Measurements from ENCODE around the gene CENPU. TPM values are rescaled to one million over a fixed set of nuclear protein-coding genes. Genes with fewer than 3 reads are reported as not detected.
A peak's percentile ranks its signal among the peaks of the same experiment; 100 is the strongest.

The CENPU gene
- total and polyA plus RNA-seq, 10 of the 15 experiments (the other 5 are each of a cell fraction or from before 2014, with no cell fraction given) = 26.6 to 90.8 (median 53.8) TPM

DNA sequence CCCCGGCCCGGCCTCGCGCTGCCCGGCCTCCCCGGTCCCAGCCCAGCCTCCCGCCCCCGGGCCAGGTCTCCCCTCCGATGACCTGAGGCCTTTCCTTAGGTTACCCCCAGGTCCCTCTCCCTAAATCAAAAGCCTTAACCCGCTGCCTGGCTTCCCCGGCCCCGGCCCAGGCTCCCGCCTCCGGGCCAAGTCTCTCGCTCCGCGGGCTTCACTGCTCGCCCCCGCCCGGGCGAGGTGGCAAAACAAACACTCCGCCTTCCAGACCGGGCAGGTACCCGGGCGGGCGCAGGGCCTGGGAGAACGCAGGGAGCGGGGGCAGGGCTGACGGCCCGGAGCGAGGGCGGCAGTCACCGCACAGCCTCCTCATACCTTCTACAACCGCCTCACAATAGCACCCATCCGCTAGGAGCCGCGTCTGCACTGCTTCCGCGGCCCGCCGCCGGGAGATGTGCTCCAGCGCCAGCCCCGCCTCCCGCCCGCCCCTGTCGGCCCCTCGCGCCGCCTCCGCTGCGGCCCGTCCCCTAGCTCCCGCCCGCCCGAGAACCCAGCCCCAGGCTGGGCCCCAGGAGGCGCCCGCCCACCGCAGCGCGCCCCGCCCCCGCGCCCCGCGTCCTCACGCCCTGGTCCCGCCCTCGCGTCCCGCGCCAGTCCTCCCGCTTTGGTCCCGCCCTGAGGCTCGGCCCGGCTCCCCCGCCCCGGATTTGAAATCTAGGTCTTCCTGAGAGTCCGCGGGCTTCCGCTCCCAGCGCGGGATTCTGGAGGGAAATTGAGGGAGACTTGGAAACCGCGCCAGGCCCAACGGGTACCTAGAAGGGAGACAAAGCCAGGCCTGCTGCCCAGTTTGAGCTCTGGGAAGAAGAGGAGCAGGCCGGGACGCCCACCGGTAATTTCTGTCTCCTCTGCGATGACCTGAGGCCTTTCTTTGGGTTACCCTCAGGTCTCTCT is 84.6 kb downstream of the CENPU start, which contains the start of the genes CASP3 and PRIMPOL (continued):
- TF ChIP-seq, protein P1, sequence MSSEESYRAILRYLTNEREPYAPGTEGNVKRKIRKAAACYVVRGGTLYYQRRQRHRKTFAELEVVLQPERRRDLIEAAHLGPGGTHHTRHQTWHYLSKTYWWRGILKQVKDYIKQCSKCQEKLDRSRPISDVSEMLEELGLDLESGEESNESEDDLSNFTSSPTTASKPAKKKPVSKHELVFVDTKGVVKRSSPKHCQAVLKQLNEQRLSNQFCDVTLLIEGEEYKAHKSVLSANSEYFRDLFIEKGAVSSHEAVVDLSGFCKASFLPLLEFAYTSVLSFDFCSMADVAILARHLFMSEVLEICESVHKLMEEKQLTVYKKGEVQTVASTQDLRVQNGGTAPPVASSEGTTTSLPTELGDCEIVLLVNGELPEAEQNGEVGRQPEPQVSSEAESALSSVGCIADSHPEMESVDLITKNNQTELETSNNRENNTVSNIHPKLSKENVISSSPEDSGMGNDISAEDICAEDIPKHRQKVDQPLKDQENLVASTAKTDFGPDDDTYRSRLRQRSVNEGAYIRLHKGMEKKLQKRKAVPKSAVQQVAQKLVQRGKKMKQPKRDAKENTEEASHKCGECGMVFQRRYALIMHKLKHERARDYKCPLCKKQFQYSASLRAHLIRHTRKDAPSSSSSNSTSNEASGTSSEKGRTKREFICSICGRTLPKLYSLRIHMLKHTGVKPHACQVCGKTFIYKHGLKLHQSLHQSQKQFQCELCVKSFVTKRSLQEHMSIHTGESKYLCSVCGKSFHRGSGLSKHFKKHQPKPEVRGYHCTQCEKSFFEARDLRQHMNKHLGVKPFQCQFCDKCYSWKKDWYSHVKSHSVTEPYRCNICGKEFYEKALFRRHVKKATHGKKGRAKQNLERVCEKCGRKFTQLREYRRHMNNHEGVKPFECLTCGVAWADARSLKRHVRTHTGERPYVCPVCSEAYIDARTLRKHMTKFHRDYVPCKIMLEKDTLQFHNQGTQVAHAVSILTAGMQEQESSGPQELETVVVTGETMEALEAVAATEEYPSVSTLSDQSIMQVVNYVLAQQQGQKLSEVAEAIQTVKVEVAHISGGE (CRISPR knock-in tag; IDR thresholded peaks at IDR 0.05) = no peak
- peak; percentile 49; the same call in 1 of the 2 replicates for TF ChIP-seq RUNX3 (IDR thresholded peaks at IDR 0.05; ENCODE audit: low read length)
- peak; percentile 53 for TF ChIP-seq MXI1 (IDR thresholded peaks at IDR 0.05; ENCODE audit: low read depth, low read length)
- peak; percentile 93; the same call in 1 of the 2 replicates for TF ChIP-seq POLR2AphosphoS2 (IDR thresholded peaks at IDR 0.05; ENCODE audit: low read depth, low read length)
- 0 out of 2 replicates have a peak, but pooled peaks have one; percentile 23 for TF ChIP-seq MTA2 (IDR thresholded peaks at IDR 0.05; ENCODE audit: low read depth)
- TF ChIP-seq HDGF (IDR thresholded peaks at IDR 0.05) = no peak
- TF ChIP-seq KDM1A (IDR thresholded peaks at IDR 0.05; ENCODE audit: borderline replicate concordance) = no peak
- TF ChIP-seq CEBPB (IDR thresholded peaks at IDR 0.05; ENCODE audit: borderline replicate concordance in 1 of 2, low read depth in 2 of 2, low read length in 2 of 2) = no peak
- no peak for TF ChIP-seq RCOR1 (conservative IDR thresholded peaks at IDR 0.05; ENCODE audit: low read depth, low read length)
- no peak for TF ChIP-seq NRF1 (conservative IDR thresholded peaks at IDR 0.05; ENCODE audit: low read depth, low read length)
- TF ChIP-seq POLR2AphosphoS5 (IDR thresholded peaks at IDR 0.05; ENCODE audit: low read length) = peak; percentile 94
- TF ChIP-seq ZNF622 (IDR thresholded peaks at IDR 0.05) = no peak
- no peak for TF ChIP-seq NFIC (IDR thresholded peaks at IDR 0.05; ENCODE audit: low read depth, low read length)
- TF ChIP-seq STAT3 (IDR thresholded peaks at IDR 0.05; ENCODE audit: low read depth, low read length) = no peak
- no peak for TF ChIP-seq USF1 (IDR thresholded peaks at IDR 0.05; ENCODE audit: borderline replicate concordance, extremely low read length, insufficient read depth, low read depth, low read length)
- no peak for TF ChIP-seq SIX5 (IDR thresholded peaks at IDR 0.05; ENCODE audit: low read depth, low read length, severe bottlenecking)
- TF ChIP-seq CTCF (IDR thresholded peaks at IDR 0.05 in 2 of 3, conservative IDR thresholded peaks at IDR 0.05 in 1 of 3; ENCODE audit: control insufficient read depth in 2 of 3, extremely low read depth in 1 of 3, insufficient read depth in 1 of 3, low read depth in 3 of 3, low read length in 3 of 3) = peak in 2 of 3 experiments; percentile 26 to 43; a peak in 3 of 6 replicates
- TF ChIP-seq SMAD1 (IDR thresholded peaks at IDR 0.05; ENCODE audit: low read depth, partially characterized antibody) = no peak
- peak; percentile 80 for TF ChIP-seq IKZF1 (conservative IDR thresholded peaks at IDR 0.05)
- peak; percentile 18 for TF ChIP-seq SP1 (IDR thresholded peaks at IDR 0.05; ENCODE audit: low read depth, low read length)
- no peak for TF ChIP-seq SUZ12 (IDR thresholded peaks at IDR 0.05; ENCODE audit: unreplicated experiment)
- no peak for TF ChIP-seq KAT2A (conservative IDR thresholded peaks at IDR 0.05; ENCODE audit: control insufficient read depth, low read depth, low read length)
- TF ChIP-seq TCF3 (IDR thresholded peaks at IDR 0.05; ENCODE audit: borderline replicate concordance, insufficient read depth, low read depth, low read length) = peak; percentile 56; the same call in 1 of the 2 replicates
- peak; percentile 3; the same call in 1 of the 2 replicates for TF ChIP-seq CBFB (IDR thresholded peaks at IDR 0.05; ENCODE audit: low read depth)
